MG63 (cell line): ENCODE measurements around the gene MED12L. TPM values are rescaled to one million over a fixed set of nuclear protein-coding genes. Genes with fewer than 3 reads are reported as not detected.

Experiments used
- DNase-seq: peaks from one replicate; pipeline ENCODE4 v3.0.0-alpha.2; 2020
- H3K27me3 ChIP-seq: fragments of 250-450 bp; sonication (Bioruptor Pico); 2 replicates; pipeline ENCODE4 v1.5.1; 2020; ENCODE audit warnings: mild to moderate bottlenecking, moderate library complexity
- H3K36me3 ChIP-seq: fragments of 250-450 bp; sonication (Bioruptor Pico); 2 replicates; pipeline ENCODE4 v1.5.1; 2020; ENCODE audit warnings: mild to moderate bottlenecking, moderate library complexity
- H3K4me3 ChIP-seq: fragments of 250-450 bp; sonication (Bioruptor Pico); 2 replicates; pipeline ENCODE4 v1.5.1; 2020; ENCODE audit warnings: mild to moderate bottlenecking, moderate library complexity
- H3K9me3 ChIP-seq: fragments of 250-450 bp; sonication (Bioruptor Pico); 2 replicates; pipeline ENCODE4 v1.5.1; 2020; ENCODE audit warnings: mild to moderate bottlenecking, moderate library complexity
- total RNA-seq: library from RNA; depleted of rRNA; stranded (reverse); fragments of >200 nt; shearing (Covaris generic); gene quantifications from 2 replicates; pipeline ENCODE4 v1.2.3, GENCODE V29; 2014; ENCODE audit warnings: low replicate concordance

Gene MED12L
- total RNA-seq, 1 experiment from 2014 or later: not detected

- Histone ChIP-seq H3K9me3 (no peaks in the 10 kb centered on the region), H3K36me3 (no peaks in the 10 kb centered on the region), H3K27me3 (peaks cover 45% of the 10 kb centered on the region), H3K4me3 (no peak overlapping the region)
- DNase-seq: no peak
Measured at GRCh38 chr3:151082880-151083838, 2.3 kb upstream of the MED12L start.

- H3K27me3 ChIP-seq: peaks cover 45% of the 10 kb centered on the region
- H3K36me3 ChIP-seq: no peaks in the 10 kb centered on the region
- peak overlapping the region; percentile 48 for H3K4me3 ChIP-seq
- no peak for DNase-seq
- H3K9me3 ChIP-seq: no peaks in the 10 kb centered on the region
Measured at GRCh38 chr3:151084893-151085226, 604 bp upstream of the MED12L start.

GRCh38 chr3:151085889-151086483 lies 522 bp downstream of the MED12L start:
- Histone ChIP-seq H3K36me3 (no peaks in the 10 kb centered on the region), H3K4me3 (peak overlapping the region; percentile 48), H3K27me3 (peaks cover 41% of the 10 kb centered on the region), H3K9me3 (no peaks in the 10 kb centered on the region)
- peak; percentile 21 for DNase-seq

- H3K9me3 ChIP-seq: no peaks in the 10 kb centered on the region
- H3K36me3 ChIP-seq: no peaks in the 10 kb centered on the region
- peaks cover 37% of the 10 kb centered on the region for H3K27me3 ChIP-seq
- peak; percentile 82 for DNase-seq
- peak overlapping the region; percentile 48 for H3K4me3 ChIP-seq
Measured at GRCh38 chr3:151086484-151087456, 1.3 kb downstream of the MED12L start.

GRCh38 chr3:151087648-151088047 lies 2.2 kb downstream of the MED12L start:
- DNase-seq: no peak
- peaks cover 30% of the 10 kb centered on the region for H3K27me3 ChIP-seq

GRCh38 chr3:151091685-151092345 lies 6.4 kb downstream of the MED12L start:
- Histone ChIP-seq H3K27me3 (peaks cover 5% of the 10 kb centered on the region; the same call in 1 of the 2 replicates), H3K9me3 (no peaks in the 10 kb centered on the region), H3K4me3 (no peak overlapping the region), H3K36me3 (no peaks in the 10 kb centered on the region)
- DNase-seq: peak; percentile 35

More at GRCh38 chr3:151087648-151088047, 2.2 kb downstream of the MED12L start:
- no peaks in the 10 kb centered on the region for H3K9me3 ChIP-seq
- no peak overlapping the region for H3K4me3 ChIP-seq
- no peaks in the 10 kb centered on the region for H3K36me3 ChIP-seq

GRCh38 chr3:151093148-151093547 lies 7.7 kb downstream of the MED12L start:
- no peaks in the 10 kb centered on the region for H3K36me3 ChIP-seq
- DNase-seq: no peak
- H3K27me3 ChIP-seq: 0 out of 2 replicates have a peak, but pooled peaks cover 2% of the 10 kb centered on the region
- H3K9me3 ChIP-seq: no peaks in the 10 kb centered on the region
- no peak overlapping the region for H3K4me3 ChIP-seq

GRCh38 chr3:151093905-151094304 lies 8.4 kb downstream of the MED12L start:
- H3K27me3 ChIP-seq: peaks cover 4% of the 10 kb centered on the region
- DNase-seq: no peak
- no peaks in the 10 kb centered on the region for H3K36me3 ChIP-seq
- H3K4me3 ChIP-seq: no peak overlapping the region
- H3K9me3 ChIP-seq: no peaks in the 10 kb centered on the region

- peaks cover 15% of the 10 kb centered on the region for H3K27me3 ChIP-seq
- DNase-seq: no peak
- H3K36me3 ChIP-seq: no peaks in the 10 kb centered on the region
- H3K4me3 ChIP-seq: no peak overlapping the region
- no peaks in the 10 kb centered on the region for H3K9me3 ChIP-seq
Measured at GRCh38 chr3:151096716-151097115, 11.3 kb downstream of the MED12L start.

- DNase-seq: no peak
Measured at GRCh38 chr3:151100076-151100475, 14.6 kb downstream of the MED12L start.

GRCh38 chr3:151101270-151101969 lies 16.0 kb downstream of the MED12L start:
- DNase-seq: no peak
- H3K36me3 ChIP-seq: no peaks in the 10 kb centered on the region
- no peaks in the 10 kb centered on the region for H3K9me3 ChIP-seq
- peaks cover 28% of the 10 kb centered on the region for H3K27me3 ChIP-seq
- no peak overlapping the region for H3K4me3 ChIP-seq

More at GRCh38 chr3:151100076-151100475, 14.6 kb downstream of the MED12L start:
- Histone ChIP-seq H3K4me3 (no peak overlapping the region), H3K9me3 (no peaks in the 10 kb centered on the region), H3K36me3 (no peaks in the 10 kb centered on the region), H3K27me3 (peaks cover 30% of the 10 kb centered on the region)

GRCh38 chr3:151106311-151106710 lies 20.8 kb downstream of the MED12L start:
- no peaks in the 10 kb centered on the region for H3K9me3 ChIP-seq
- peaks cover 20% of the 10 kb centered on the region for H3K27me3 ChIP-seq
- no peak overlapping the region for H3K4me3 ChIP-seq
- no peak for DNase-seq
- H3K36me3 ChIP-seq: no peaks in the 10 kb centered on the region

- Histone ChIP-seq H3K9me3 (no peaks in the 10 kb centered on the region), H3K4me3 (no peak overlapping the region), H3K36me3 (no peaks in the 10 kb centered on the region), H3K27me3 (peaks cover 16% of the 10 kb centered on the region)
- DNase-seq: no peak
Measured at GRCh38 chr3:151107177-151107576, 21.7 kb downstream of the MED12L start.

GRCh38 chr3:151107701-151108100 lies 22.2 kb downstream of the MED12L start:
- no peaks in the 10 kb centered on the region for H3K36me3 ChIP-seq
- peaks cover 12% of the 10 kb centered on the region for H3K27me3 ChIP-seq
- no peak overlapping the region for H3K4me3 ChIP-seq
- DNase-seq: no peak
- H3K9me3 ChIP-seq: no peaks in the 10 kb centered on the region

GRCh38 chr3:151109286-151109800 lies 23.9 kb downstream of the MED12L start:
- H3K4me3 ChIP-seq: no peak overlapping the region
- H3K27me3 ChIP-seq: peaks cover 5% of the 10 kb centered on the region
- no peaks in the 10 kb centered on the region for H3K9me3 ChIP-seq
- no peak for DNase-seq
- H3K36me3 ChIP-seq: no peaks in the 10 kb centered on the region
